ENCODE data around the gene EMP2. TPM values are rescaled to one million over a fixed set of nuclear protein-coding genes. Genes with fewer than 3 reads are reported as not detected.
A peak's percentile ranks its signal among the peaks of the same experiment; 100 is the strongest.

Gene EMP2
- total and polyA plus RNA-seq, 2 donors (not counting 1 experiment from before 2014, with no cell fraction given), result 22.5 to 36.8 TPM

DNA sequence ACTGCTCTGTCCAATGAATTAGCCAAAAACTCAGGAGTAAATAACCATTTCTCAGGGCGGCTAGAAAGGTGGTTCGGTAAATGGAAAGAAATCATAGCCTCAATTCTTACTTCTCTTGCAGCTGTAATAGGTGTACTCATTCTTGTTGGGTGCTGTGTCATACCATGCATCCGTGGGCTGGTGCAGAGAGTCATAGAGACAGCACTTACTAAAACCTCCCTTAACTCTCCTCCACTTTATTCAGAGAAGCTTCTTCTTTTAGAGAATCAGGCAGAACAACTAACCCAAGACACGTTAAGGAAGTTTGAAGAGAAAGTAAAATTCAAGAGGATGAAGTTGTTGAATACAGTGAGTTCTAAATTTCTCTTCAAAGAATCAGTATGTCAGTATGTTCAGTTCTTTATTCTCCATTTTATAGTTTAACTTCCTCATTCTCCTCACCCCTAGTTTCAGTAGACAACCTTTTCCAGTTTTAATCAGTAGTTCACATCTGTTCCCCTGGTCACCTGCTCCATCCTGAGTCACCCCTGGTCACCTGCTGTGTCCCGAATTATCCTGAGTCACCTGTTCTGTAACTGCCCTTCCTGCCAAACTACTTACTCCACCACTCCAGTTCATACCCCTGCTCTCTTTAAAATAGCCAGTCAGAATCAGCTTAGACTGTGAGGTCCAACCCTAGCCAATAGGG lies 85.9 kb downstream of the EMP2 start:
- Histone ChIP-seq H3K27ac (ENCODE audit: insufficient read depth, low read length) (no peak overlapping the region), H3K9me3 (ENCODE audit: control insufficient read depth, insufficient read depth, low read depth, low read length) (no peaks in the 10 kb centered on the region), H3K79me2 (ENCODE audit: control insufficient read depth, insufficient read depth, low read length) (no peaks in the 10 kb centered on the region), H2AFZ (ENCODE audit: low read length) (no peak overlapping the region), H3K9ac (ENCODE audit: insufficient read depth, low read length) (no peak overlapping the region), H3K4me3 (replicated peaks in 1 of 4; ENCODE audit: control extremely low read depth in 1 of 4, insufficient read depth in 1 of 4, low read depth in 3 of 4, low read length in 4 of 4) (no peak overlapping the region), H3K4me1 (ENCODE audit: control insufficient read depth, extremely low read depth, insufficient read depth, low read length) (no peaks in the 10 kb centered on the region), H3K4me2 (ENCODE audit: extremely low read depth, insufficient read depth, low read length) (no peak overlapping the region), H3K36me3 (ENCODE audit: control insufficient read depth, insufficient read depth, low read length) (no peaks in the 10 kb centered on the region), H3K27me3 (ENCODE audit: control insufficient read depth, insufficient read depth, low read length) (no peaks in the 10 kb centered on the region), H4K20me1 (ENCODE audit: control insufficient read depth, extremely low read depth, insufficient read depth, low read length) (no peaks in the 10 kb centered on the region)
- DNase-seq (ENCODE audit: low read depth in 2 of 2), result no peak
- TF ChIP-seq, protein P1, sequence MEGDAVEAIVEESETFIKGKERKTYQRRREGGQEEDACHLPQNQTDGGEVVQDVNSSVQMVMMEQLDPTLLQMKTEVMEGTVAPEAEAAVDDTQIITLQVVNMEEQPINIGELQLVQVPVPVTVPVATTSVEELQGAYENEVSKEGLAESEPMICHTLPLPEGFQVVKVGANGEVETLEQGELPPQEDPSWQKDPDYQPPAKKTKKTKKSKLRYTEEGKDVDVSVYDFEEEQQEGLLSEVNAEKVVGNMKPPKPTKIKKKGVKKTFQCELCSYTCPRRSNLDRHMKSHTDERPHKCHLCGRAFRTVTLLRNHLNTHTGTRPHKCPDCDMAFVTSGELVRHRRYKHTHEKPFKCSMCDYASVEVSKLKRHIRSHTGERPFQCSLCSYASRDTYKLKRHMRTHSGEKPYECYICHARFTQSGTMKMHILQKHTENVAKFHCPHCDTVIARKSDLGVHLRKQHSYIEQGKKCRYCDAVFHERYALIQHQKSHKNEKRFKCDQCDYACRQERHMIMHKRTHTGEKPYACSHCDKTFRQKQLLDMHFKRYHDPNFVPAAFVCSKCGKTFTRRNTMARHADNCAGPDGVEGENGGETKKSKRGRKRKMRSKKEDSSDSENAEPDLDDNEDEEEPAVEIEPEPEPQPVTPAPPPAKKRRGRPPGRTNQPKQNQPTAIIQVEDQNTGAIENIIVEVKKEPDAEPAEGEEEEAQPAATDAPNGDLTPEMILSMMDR (conservative IDR thresholded peaks at IDR 0.05 in 1 of 2, IDR thresholded peaks at IDR 0.05 in 1 of 2; ENCODE audit: low read depth in 1 of 2, low read length in 2 of 2), result no peak
- TF ChIP-seq EZH2 (IDR thresholded peaks at IDR 0.05; ENCODE audit: low read length, missing control alignments), result no peak

DNA sequence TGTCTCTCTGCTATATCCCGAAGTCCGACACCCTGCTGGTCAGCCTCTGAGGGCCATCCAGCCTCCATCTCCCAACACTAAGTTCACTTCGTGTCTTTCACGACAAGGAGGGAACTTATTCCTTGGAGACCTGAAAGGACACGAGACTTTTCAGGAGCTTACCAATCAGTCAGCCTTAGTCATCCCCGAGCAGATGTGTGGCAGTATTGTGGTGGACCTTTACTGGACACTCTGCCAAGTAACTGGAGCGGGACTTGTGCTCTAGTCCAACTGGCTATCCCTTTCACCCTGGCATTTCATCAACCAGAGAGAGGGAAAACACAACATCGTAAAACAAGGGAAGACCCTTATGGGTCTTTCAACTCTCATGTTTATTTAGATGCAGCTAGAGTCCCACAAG lies 87.1 kb downstream of the EMP2 start:
- no peaks in the 10 kb centered on the region for H3K79me2 ChIP-seq (ENCODE audit: control insufficient read depth, insufficient read depth, low read length)
- H4K20me1 ChIP-seq (ENCODE audit: control insufficient read depth, extremely low read depth, insufficient read depth, low read length), result no peaks in the 10 kb centered on the region
- H3K9me3 ChIP-seq (ENCODE audit: control insufficient read depth, insufficient read depth, low read depth, low read length), result no peaks in the 10 kb centered on the region
- H3K9ac ChIP-seq (ENCODE audit: insufficient read depth, low read length), result no peak overlapping the region
- TF ChIP-seq, protein P1 (conservative IDR thresholded peaks at IDR 0.05 in 1 of 2, IDR thresholded peaks at IDR 0.05 in 1 of 2; ENCODE audit: low read depth in 1 of 2, low read length in 2 of 2), result no peak
- TF ChIP-seq EZH2 (IDR thresholded peaks at IDR 0.05; ENCODE audit: low read length, missing control alignments), result no peak
- H3K4me1 ChIP-seq (ENCODE audit: control insufficient read depth, extremely low read depth, insufficient read depth, low read length), result no peaks in the 10 kb centered on the region
- peak in 1 of 2 donors; percentile 11 for DNase-seq (ENCODE audit: low read depth in 2 of 2)
- no peak overlapping the region for H3K4me2 ChIP-seq (ENCODE audit: extremely low read depth, insufficient read depth, low read length)
- no peak overlapping the region for H2AFZ ChIP-seq (ENCODE audit: low read length)
- no peaks in the 10 kb centered on the region for H3K27me3 ChIP-seq (ENCODE audit: control insufficient read depth, insufficient read depth, low read length)
- H3K27ac ChIP-seq (ENCODE audit: insufficient read depth, low read length), result no peak overlapping the region
- no peak overlapping the region for H3K4me3 ChIP-seq (replicated peaks in 1 of 4; ENCODE audit: control extremely low read depth in 1 of 4, insufficient read depth in 1 of 4, low read depth in 3 of 4, low read length in 4 of 4)
- no peaks in the 10 kb centered on the region for H3K36me3 ChIP-seq (ENCODE audit: control insufficient read depth, insufficient read depth, low read length)

- H4K20me1 ChIP-seq (ENCODE audit: control insufficient read depth, extremely low read depth, insufficient read depth, low read length), result no peaks in the 10 kb centered on the region
- no peak overlapping the region for H3K4me2 ChIP-seq (ENCODE audit: extremely low read depth, insufficient read depth, low read length)
- H3K27ac ChIP-seq (ENCODE audit: insufficient read depth, low read length), result no peak overlapping the region
- H3K36me3 ChIP-seq (ENCODE audit: control insufficient read depth, insufficient read depth, low read length), result no peaks in the 10 kb centered on the region
- DNase-seq (ENCODE audit: low read depth in 2 of 2), result peak in 1 of 2 donors; percentile 15
- H3K9ac ChIP-seq (ENCODE audit: insufficient read depth, low read length), result no peak overlapping the region
- no peaks in the 10 kb centered on the region for H3K4me1 ChIP-seq (ENCODE audit: control insufficient read depth, extremely low read depth, insufficient read depth, low read length)
- H2AFZ ChIP-seq (ENCODE audit: low read length), result no peak overlapping the region
- no peaks in the 10 kb centered on the region for H3K79me2 ChIP-seq (ENCODE audit: control insufficient read depth, insufficient read depth, low read length)
- no peaks in the 10 kb centered on the region for H3K9me3 ChIP-seq (ENCODE audit: control insufficient read depth, insufficient read depth, low read depth, low read length)
- H3K27me3 ChIP-seq (ENCODE audit: control insufficient read depth, insufficient read depth, low read length), result no peaks in the 10 kb centered on the region
- no peak overlapping the region for H3K4me3 ChIP-seq (replicated peaks in 1 of 4; ENCODE audit: control extremely low read depth in 1 of 4, insufficient read depth in 1 of 4, low read depth in 3 of 4, low read length in 4 of 4)
- TF ChIP-seq EZH2 (IDR thresholded peaks at IDR 0.05; ENCODE audit: low read length, missing control alignments), result no peak
- TF ChIP-seq, protein P1 (conservative IDR thresholded peaks at IDR 0.05 in 1 of 2, IDR thresholded peaks at IDR 0.05 in 1 of 2; ENCODE audit: low read depth in 1 of 2, low read length in 2 of 2), result no peak
Observed at GRCh38 chr16:10490141-10490540, 90.3 kb downstream of the EMP2 start.

All from fibroblast of lung (primary cell).